ENCODE measurements around the gene OXER1.

OXER1 gene

GRCh38 chr2:42792583-42793333, 28.8 kb upstream of the OXER1 start, which contains the start of gene HAAO:
HAAO (minus strand) TSS chr2:42792583; CDS start chr2:42792536, 47 bp downstream.
- DNase-seq (ENCODE audit: extremely low read depth, insufficient read length), result peak; percentile 73
- TF ChIP-seq, protein P1, sequence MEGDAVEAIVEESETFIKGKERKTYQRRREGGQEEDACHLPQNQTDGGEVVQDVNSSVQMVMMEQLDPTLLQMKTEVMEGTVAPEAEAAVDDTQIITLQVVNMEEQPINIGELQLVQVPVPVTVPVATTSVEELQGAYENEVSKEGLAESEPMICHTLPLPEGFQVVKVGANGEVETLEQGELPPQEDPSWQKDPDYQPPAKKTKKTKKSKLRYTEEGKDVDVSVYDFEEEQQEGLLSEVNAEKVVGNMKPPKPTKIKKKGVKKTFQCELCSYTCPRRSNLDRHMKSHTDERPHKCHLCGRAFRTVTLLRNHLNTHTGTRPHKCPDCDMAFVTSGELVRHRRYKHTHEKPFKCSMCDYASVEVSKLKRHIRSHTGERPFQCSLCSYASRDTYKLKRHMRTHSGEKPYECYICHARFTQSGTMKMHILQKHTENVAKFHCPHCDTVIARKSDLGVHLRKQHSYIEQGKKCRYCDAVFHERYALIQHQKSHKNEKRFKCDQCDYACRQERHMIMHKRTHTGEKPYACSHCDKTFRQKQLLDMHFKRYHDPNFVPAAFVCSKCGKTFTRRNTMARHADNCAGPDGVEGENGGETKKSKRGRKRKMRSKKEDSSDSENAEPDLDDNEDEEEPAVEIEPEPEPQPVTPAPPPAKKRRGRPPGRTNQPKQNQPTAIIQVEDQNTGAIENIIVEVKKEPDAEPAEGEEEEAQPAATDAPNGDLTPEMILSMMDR (IDR thresholded peaks at IDR 0.05; ENCODE audit: insufficient read depth, low read length, poor library complexity, severe bottlenecking), result peak; percentile 34
- Histone ChIP-seq H3K4me3 (replicated peaks; ENCODE audit: low read depth, low read length) (peak within 1 kb of the TSS; percentile 89), H3K27me3 (replicated peaks; ENCODE audit: control insufficient read depth, insufficient read depth, low read length) (no peaks in the 10 kb centered on the region), H3K36me3 (ENCODE audit: control insufficient read depth, insufficient read depth, low read length) (peaks cover 3% of the 10 kb centered on the region)

DNA sequence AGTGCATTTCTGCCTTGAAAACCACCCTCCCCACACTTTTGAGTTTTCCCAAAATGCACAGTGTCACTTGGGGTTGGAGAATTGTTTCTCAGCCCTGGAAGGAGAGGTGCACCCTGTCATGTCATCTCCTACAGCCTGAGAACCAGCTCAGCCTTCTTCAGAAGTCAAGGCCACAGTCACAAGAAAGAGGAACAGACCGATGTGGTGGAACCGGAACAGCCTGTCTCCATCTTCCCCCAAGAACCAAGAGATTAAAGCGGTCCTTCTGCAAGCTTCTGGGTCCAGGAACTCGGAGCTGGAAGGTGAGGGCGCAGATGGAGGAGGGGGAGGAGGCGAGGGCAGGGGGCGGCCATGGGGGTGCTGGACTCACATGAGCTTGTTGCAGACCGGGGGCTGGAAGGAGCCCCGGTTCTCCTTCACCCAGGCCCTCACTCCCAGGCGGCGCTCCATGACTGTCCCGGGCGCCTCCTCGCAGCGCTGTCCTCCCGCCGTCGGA, 28.2 kb upstream of the OXER1 start:
- DNase-seq (ENCODE audit: extremely low read depth, insufficient read length), result no peak
- TF ChIP-seq, protein P1 (IDR thresholded peaks at IDR 0.05; ENCODE audit: insufficient read depth, low read length, poor library complexity, severe bottlenecking), result no peak
- H3K36me3 ChIP-seq (ENCODE audit: control insufficient read depth, insufficient read depth, low read length), result peaks cover 3% of the 10 kb centered on the region
- no peaks in the 10 kb centered on the region for H3K27me3 ChIP-seq (replicated peaks; ENCODE audit: control insufficient read depth, insufficient read depth, low read length)
- H3K4me3 ChIP-seq (replicated peaks; ENCODE audit: low read depth, low read length), result peak overlapping the region; percentile 89

GRCh38 chr2:42791606-42792005, 27.7 kb upstream of the OXER1 start:
- no peak for DNase-seq (ENCODE audit: extremely low read depth, insufficient read length)
- Histone ChIP-seq H3K4me3 (replicated peaks; ENCODE audit: low read depth, low read length) (peak overlapping the region; percentile 89), H3K27me3 (replicated peaks; ENCODE audit: control insufficient read depth, insufficient read depth, low read length) (no peaks in the 10 kb centered on the region), H3K36me3 (ENCODE audit: control insufficient read depth, insufficient read depth, low read length) (peaks cover 3% of the 10 kb centered on the region)
- TF ChIP-seq, protein P1 (IDR thresholded peaks at IDR 0.05; ENCODE audit: insufficient read depth, low read length, poor library complexity, severe bottlenecking), result no peak

DNA sequence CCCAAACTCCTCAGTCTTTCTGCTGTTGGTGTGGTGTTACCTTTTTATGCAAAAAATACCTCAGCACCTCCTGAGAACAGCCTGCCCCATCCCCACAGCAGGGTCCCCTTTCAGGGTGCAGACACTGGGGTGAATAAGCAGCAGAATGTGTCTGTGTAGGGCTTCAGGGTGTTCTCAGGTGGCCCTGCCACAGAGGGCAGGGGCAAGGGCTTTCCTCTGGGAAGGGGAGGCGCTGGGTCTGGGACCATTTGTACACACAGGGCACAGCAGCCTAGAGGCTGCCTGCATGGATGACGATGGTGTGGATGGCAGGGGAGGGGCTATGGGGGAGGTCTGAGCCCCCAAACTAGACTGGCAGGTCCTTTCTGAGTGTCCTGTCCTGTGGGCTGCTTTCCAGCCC, 25.8 kb upstream of the OXER1 start:
- H3K27me3 ChIP-seq (replicated peaks; ENCODE audit: control insufficient read depth, insufficient read depth, low read length), result no peaks in the 10 kb centered on the region
- H3K36me3 ChIP-seq (ENCODE audit: control insufficient read depth, insufficient read depth, low read length), result peaks cover 3% of the 10 kb centered on the region
- TF ChIP-seq, protein P1 (IDR thresholded peaks at IDR 0.05; ENCODE audit: insufficient read depth, low read length, poor library complexity, severe bottlenecking), result no peak
- no peak for DNase-seq (ENCODE audit: extremely low read depth, insufficient read length)
- no peak overlapping the region for H3K4me3 ChIP-seq (replicated peaks; ENCODE audit: low read depth, low read length)

DNA sequence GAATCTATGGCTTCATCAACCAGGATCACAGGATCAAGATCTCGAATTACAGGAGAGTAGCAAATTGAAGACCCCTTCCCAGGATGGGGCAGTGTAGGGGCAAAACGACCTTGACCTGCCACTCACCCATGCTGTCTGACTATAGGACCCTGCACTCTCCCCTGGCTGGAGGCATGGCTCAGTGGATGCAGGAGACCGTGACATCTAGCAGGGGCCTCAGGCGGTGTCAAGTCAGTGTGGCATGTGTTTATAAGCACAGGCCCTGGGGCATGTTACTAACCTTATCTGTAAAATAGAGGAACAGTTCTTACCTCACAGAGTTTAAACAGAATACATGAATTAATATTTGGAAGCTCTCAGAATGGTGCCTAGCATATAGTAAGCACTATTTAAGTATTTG, 24.9 kb upstream of the OXER1 start:
- no peaks in the 10 kb centered on the region for H3K27me3 ChIP-seq (replicated peaks; ENCODE audit: control insufficient read depth, insufficient read depth, low read length)
- DNase-seq (ENCODE audit: extremely low read depth, insufficient read length), result no peak
- H3K36me3 ChIP-seq (ENCODE audit: control insufficient read depth, insufficient read depth, low read length), result peaks cover 6% of the 10 kb centered on the region
- TF ChIP-seq, protein P1 (IDR thresholded peaks at IDR 0.05; ENCODE audit: insufficient read depth, low read length, poor library complexity, severe bottlenecking), result no peak
- H3K4me3 ChIP-seq (replicated peaks; ENCODE audit: low read depth, low read length), result no peak overlapping the region
